ENCODE data around the gene ZNF281. TPM values are rescaled to one million over a fixed set of nuclear protein-coding genes. Genes with fewer than 3 reads are reported as not detected.

ZNF281 gene
- total RNA-seq, 1 experiment from 2014 or later = 23.3 TPM

DNA sequence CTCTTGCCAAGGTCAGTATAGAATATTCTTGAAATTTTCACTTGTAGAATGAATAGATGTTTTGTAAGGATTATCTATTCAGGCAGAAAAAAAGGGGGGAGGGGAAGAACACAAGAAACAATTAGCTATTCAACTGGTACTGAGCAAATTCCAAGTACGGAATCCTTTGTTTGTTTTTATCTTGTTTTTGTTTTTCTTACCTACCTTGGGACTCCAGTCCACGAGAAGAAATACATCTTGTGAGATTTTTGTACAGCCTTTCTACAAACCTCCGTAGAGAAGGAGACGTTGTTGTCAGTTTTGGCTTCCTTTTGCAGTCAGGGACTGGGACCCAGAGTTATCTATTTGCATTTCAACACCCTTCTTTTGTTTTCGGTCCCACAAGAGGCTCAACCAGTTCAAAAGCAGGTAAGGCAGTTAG is 36.0 kb downstream of the ZNF281 start (continued):
- TF ChIP-seq, protein P1, sequence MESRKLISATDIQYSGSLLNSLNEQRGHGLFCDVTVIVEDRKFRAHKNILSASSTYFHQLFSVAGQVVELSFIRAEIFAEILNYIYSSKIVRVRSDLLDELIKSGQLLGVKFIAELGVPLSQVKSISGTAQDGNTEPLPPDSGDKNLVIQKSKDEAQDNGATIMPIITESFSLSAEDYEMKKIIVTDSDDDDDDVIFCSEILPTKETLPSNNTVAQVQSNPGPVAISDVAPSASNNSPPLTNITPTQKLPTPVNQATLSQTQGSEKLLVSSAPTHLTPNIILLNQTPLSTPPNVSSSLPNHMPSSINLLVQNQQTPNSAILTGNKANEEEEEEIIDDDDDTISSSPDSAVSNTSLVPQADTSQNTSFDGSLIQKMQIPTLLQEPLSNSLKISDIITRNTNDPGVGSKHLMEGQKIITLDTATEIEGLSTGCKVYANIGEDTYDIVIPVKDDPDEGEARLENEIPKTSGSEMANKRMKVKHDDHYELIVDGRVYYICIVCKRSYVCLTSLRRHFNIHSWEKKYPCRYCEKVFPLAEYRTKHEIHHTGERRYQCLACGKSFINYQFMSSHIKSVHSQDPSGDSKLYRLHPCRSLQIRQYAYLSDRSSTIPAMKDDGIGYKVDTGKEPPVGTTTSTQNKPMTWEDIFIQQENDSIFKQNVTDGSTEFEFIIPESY (IDR thresholded peaks at IDR 0.05; ENCODE audit: extremely low read depth, insufficient replicate concordance, low read length) = no peak
- no peak for TF ChIP-seq ZFX (IDR thresholded peaks at IDR 0.05)
- no peak for TF ChIP-seq TCF7L2 (IDR thresholded peaks at IDR 0.05; ENCODE audit: borderline replicate concordance, extremely low read depth, insufficient read depth, insufficient read length)
- TF ChIP-seq ZNF274 (IDR thresholded peaks at IDR 0.05; ENCODE audit: low read depth, low read length) = no peak
- TF ChIP-seq, protein P2, sequence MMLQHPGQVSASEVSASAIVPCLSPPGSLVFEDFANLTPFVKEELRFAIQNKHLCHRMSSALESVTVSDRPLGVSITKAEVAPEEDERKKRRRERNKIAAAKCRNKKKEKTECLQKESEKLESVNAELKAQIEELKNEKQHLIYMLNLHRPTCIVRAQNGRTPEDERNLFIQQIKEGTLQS (IDR thresholded peaks at IDR 0.05) = no peak
- no peak for TF ChIP-seq POLR2A (IDR thresholded peaks at IDR 0.05; ENCODE audit: borderline replicate concordance, extremely low read depth, insufficient read depth, insufficient read length)
- TF ChIP-seq JUND (IDR thresholded peaks at IDR 0.05) = no peak

DNA sequence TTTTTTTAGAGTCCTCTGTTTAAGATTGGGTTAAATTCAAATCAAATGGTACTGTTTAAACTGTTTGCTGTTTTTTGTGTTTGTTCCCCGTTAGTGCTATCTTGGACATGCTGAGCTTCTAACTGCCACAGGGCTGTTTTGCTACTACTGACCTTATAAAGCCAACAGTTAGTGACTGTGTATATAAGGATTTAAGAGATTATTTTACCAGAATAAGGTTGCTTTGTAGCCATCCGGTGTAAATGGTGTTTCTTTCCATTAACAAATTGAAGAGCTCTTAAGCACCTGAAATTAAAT is 37.0 kb downstream of the ZNF281 start:
- ChIA-PET CTCF (no interaction called here), POLR2A (interaction anchor here (1.3 kb wide), 1 partner anchor 9 kb away, joined by 3 read pairs; no protein-coding TSS in a partner anchor), RAD21 (ENCODE audit: low non-redundant PET in 1 of 2, low total read pairs in 2 of 2, uncharacterized antibody in 2 of 2, unreplicated experiment in 2 of 2) (no interaction called here)
- Histone ChIP-seq H3K79me2 (ENCODE audit: insufficient read depth, low read length) (no peaks in the 10 kb centered on the region), H3K9me2 (ENCODE audit: insufficient read depth) (no peaks in the 10 kb centered on the region), H3K27ac (ENCODE audit: low read depth, low read length) (no peak overlapping the region), H3K4me1 (ENCODE audit: control insufficient read depth in 1 of 2, insufficient read depth in 2 of 2, low read length in 2 of 2) (peaks cover 0 to 26% of the 10 kb centered on the region in 2 experiments; a peak in 3 of 4 replicates), H3K4me2 (ENCODE audit: low read length) (no peak overlapping the region), H3K9me3 (ENCODE audit: control insufficient read depth in 1 of 2, insufficient read depth in 1 of 2, low read depth in 1 of 2, low read length in 2 of 2) (no peaks in the 10 kb centered on the region), H4K20me1 (ENCODE audit: insufficient read depth) (no peaks in the 10 kb centered on the region), H2AFZ (ENCODE audit: low read depth, low read length, poor library complexity, severe bottlenecking) (no peak overlapping the region), H3K9ac (ENCODE audit: low read length) (no peak overlapping the region), H3K27me3 (ENCODE audit: insufficient read depth, low read length) (no peaks in the 10 kb centered on the region), H3K4me3 (replicated peaks in 1 of 2; ENCODE audit: low read depth in 1 of 2, low read length in 2 of 2) (no peak overlapping the region), H3K36me3 (ENCODE audit: control insufficient read depth in 1 of 2, insufficient read depth in 2 of 2, low read length in 2 of 2) (no peaks in the 10 kb centered on the region)
- intact Hi-C loops (cut with micrococcal nuclease) = no loop called here
- BruUV-seq (replicated peaks) = no TSS peak
- DNase-seq (ENCODE audit: low read depth, low spot score) = no peak
- no peak for ATAC-seq
- no peak for TF ChIP-seq EZH2 (IDR thresholded peaks at IDR 0.05)
- TF ChIP-seq SP1 (IDR thresholded peaks at IDR 0.05; ENCODE audit: low read depth) = no peak
- no peak for TF ChIP-seq CBX3 (IDR thresholded peaks at IDR 0.05; ENCODE audit: low read depth)

Data from HCT116 (cell line).